ENCODE results near the gene LIPT1. TPM values are rescaled to one million over a fixed set of nuclear protein-coding genes. Genes with fewer than 3 reads are reported as not detected.

The LIPT1 gene
- total and polyA plus RNA-seq, 2 of the 4 experiments (the other 2 are of a cell fraction): 3.2 to 3.5 TPM

- H3K4me2 ChIP-seq (ENCODE audit: low read depth, low read length): no peak overlapping the region
- H2AK5ac ChIP-seq (ENCODE audit: low read depth, low read length): no peak overlapping the region
- in situ Hi-C loops (cut with MboI; ENCODE audit: low sequenced_read_pairs): loop anchor here (25.0 kb wide), 1 partner anchor 1096 kb away; no protein-coding TSS in a partner anchor
- no peak for TF ChIP-seq CTCF (conservative IDR thresholded peaks at IDR 0.05; ENCODE audit: low read depth, low read length)
- DNase-seq (no peak), ATAC-seq (ENCODE audit: low read depth) (no peak)
- H3K27me3 ChIP-seq (ENCODE audit: control insufficient read depth, insufficient read depth, low read length): no peaks in the 10 kb centered on the region
- H3K4me1 ChIP-seq (ENCODE audit: control insufficient read depth, insufficient read depth, low read length): no peaks in the 10 kb centered on the region
- WGBS, 2 experiments (ENCODE audit: extremely low coverage in 2 of 2, insufficient read length in 1 of 2): no CpG with 5 or more reads among the region's 5 CpGs
- H3K4me3 ChIP-seq (ENCODE audit: insufficient read depth, low read depth, low read length): no peak overlapping the region
- H4K91ac ChIP-seq (ENCODE audit: insufficient read depth, low read depth, low read length): no peak overlapping the region
- no peaks in the 10 kb centered on the region for H3K9me1 ChIP-seq (ENCODE audit: insufficient read depth, low read length)
- no peak overlapping the region for H3K9ac ChIP-seq (ENCODE audit: low read depth, low read length)
- no peak overlapping the region for H2BK15ac ChIP-seq (ENCODE audit: low read depth, low read length)
- no peak overlapping the region for H3K23ac ChIP-seq (ENCODE audit: low read depth, low read length)
- no peak overlapping the region for H3K14ac ChIP-seq (replicated peaks; ENCODE audit: low read depth, low read length)
- no peaks in the 10 kb centered on the region for H3K9me3 ChIP-seq (ENCODE audit: control insufficient read depth, insufficient read depth, low read length)
- H2AK9ac ChIP-seq (replicated peaks; ENCODE audit: low read depth, low read length, poor library complexity): no peak overlapping the region
- no peak overlapping the region for H2BK120ac ChIP-seq (ENCODE audit: low read depth, low read length)
- H3K36me3 ChIP-seq (ENCODE audit: control insufficient read depth, insufficient read depth, low read length): peaks cover 11% of the 10 kb centered on the region
- H2AFZ ChIP-seq (replicated peaks; ENCODE audit: low read length, poor library complexity): no peak overlapping the region
- dilution Hi-C loops (cut with HindIII; ENCODE audit: low sequenced_read_pairs, unreplicated experiment): no loop called here
- H3K4ac ChIP-seq (ENCODE audit: low read depth, low read length): no peak overlapping the region
- ChIA-PET CTCF (no interaction called here), POLR2A (ENCODE audit: unreplicated experiment) (no interaction called here)
- intact Hi-C loops (cut with micrococcal nuclease): no loop called here
- H3K18ac ChIP-seq (ENCODE audit: low read depth, low read length): no peak overlapping the region
- H3K27ac ChIP-seq (ENCODE audit: insufficient read depth, low read length): no peak overlapping the region
- no TSS peak for BruUV-seq (replicated peaks)
- H3K56ac ChIP-seq (ENCODE audit: extremely low read depth, insufficient read depth, low read length): no peak overlapping the region
- H4K5ac ChIP-seq (ENCODE audit: low read depth, low read length): no peak overlapping the region
- H3K79me1 ChIP-seq (ENCODE audit: low read depth in 1 of 2, low read length in 2 of 2): no peaks in the 10 kb centered on the region
- no peak overlapping the region for H4K8ac ChIP-seq (ENCODE audit: low read depth in 2 of 2, low read length in 2 of 2)
- H2BK5ac ChIP-seq (ENCODE audit: low read depth, low read length, poor library complexity, severe bottlenecking): no peak overlapping the region
- H2BK20ac ChIP-seq (ENCODE audit: low read depth, low read length): no peak overlapping the region
- no peaks in the 10 kb centered on the region for H4K20me1 ChIP-seq (ENCODE audit: insufficient read depth, low read length)
Measured at GRCh38 chr2:99166218-99166617, 11.5 kb downstream of the LIPT1 start.

All from IMR-90 (cell line).